Measurements from ENCODE around the gene KIR2DL4.
"Not testable (repeated sequence)": the region's sequence is repeated elsewhere in the genome, so short reads cannot be mapped to it uniquely, and the experiment has no call there.

GRCh38 chr19:54816251-54816650 lies 12.8 kb downstream of the KIR2DL4 start, which contains the start of gene KIR3DL1:
- not testable (repeated sequence) for TF ChIP-seq EP300 (IDR thresholded peaks at IDR 0.05; ENCODE audit: low read depth); CTCF (IDR thresholded peaks at IDR 0.05); POLR2AphosphoS5 (IDR thresholded peaks at IDR 0.05); POLR2A (IDR thresholded peaks at IDR 0.05)

All from transverse colon (tissue), 4 donors.